Mesothelial cell of epicardium (in vitro differentiated cells): ENCODE data around the gene SBK3. TPM values are rescaled to one million over a fixed set of nuclear protein-coding genes. Genes with fewer than 3 reads are reported as not detected.
"Not testable (repeated sequence)": the region's sequence is repeated elsewhere in the genome, so short reads cannot be mapped to it uniquely, and the experiment has no call there.

Source experiments
- DNase-seq, 2 experiments: peaks; one replicate each; pipeline ENCODE4 v3.0.0; 2021; ENCODE audit warnings: low spot score in 2 of 2; ENCODE audit not compliant: unreplicated experiment in 2 of 2
- H3K27ac Mint-ChIP-seq: 2 replicates; pipeline ENCODE4 v1.8.0; 2021; ENCODE audit warnings: mixed read lengths
- H3K27me3 Mint-ChIP-seq: 2 replicates; pipeline ENCODE4 v1.8.0; 2021; ENCODE audit warnings: low read depth, mixed read lengths
- H3K36me3 Mint-ChIP-seq: 2 replicates; pipeline ENCODE4 v1.8.0; 2021; ENCODE audit warnings: mixed read lengths
- H3K4me1 Mint-ChIP-seq: 2 replicates; pipeline ENCODE4 v1.8.0; 2021; ENCODE audit warnings: mixed read lengths
- H3K4me3 Mint-ChIP-seq: 2 replicates; pipeline ENCODE4 v1.8.0; 2021; ENCODE audit warnings: mild to moderate bottlenecking, moderate library complexity, mixed read lengths
- H3K9me3 Mint-ChIP-seq: 2 replicates; pipeline ENCODE4 v1.8.0; 2021; ENCODE audit warnings: mixed read lengths
- CTCF ChIP-seq: fragments of 200-600 bp; sonication (generic); IDR thresholded peaks from one replicate; pipeline ENCODE4 v1.5.0; 2021; ENCODE audit warnings: antibody characterized with exemption; ENCODE audit not compliant: unreplicated experiment
- total RNA-seq: library from RNA; stranded (reverse); gene quantifications from 3 replicates; pipeline ENCODE4 v1.2.1, GENCODE V29; 2021

Gene SBK3
- total RNA-seq, 1 donor from 2014 or later: not detected

GRCh38 chr19:55500368-55500952, 44.9 kb downstream of the SBK3 start:
- no peak for TF ChIP-seq CTCF
- Mint-ChIP-seq H3K4me3 (no peak overlapping the region), H3K27ac (no peak overlapping the region), H3K27me3 (peaks cover 18% of the 10 kb centered on the region), H3K36me3 (no peaks in the 10 kb centered on the region), H3K9me3 (no peaks in the 10 kb centered on the region), H3K4me1 (peaks cover 16% of the 10 kb centered on the region)
- DNase-seq: no peak

- H3K4me1 Mint-ChIP-seq: peaks cover 17% of the 10 kb centered on the region
- H3K4me3 Mint-ChIP-seq: no peak overlapping the region
- H3K9me3 Mint-ChIP-seq: no peaks in the 10 kb centered on the region
- H3K27ac Mint-ChIP-seq: no peak overlapping the region
- DNase-seq: no peak
- no peak for TF ChIP-seq CTCF
- peaks cover 7% of the 10 kb centered on the region for H3K27me3 Mint-ChIP-seq
- no peaks in the 10 kb centered on the region for H3K36me3 Mint-ChIP-seq
Measured at GRCh38 chr19:55498246-55498840, 47.0 kb downstream of the SBK3 start.

DNA sequence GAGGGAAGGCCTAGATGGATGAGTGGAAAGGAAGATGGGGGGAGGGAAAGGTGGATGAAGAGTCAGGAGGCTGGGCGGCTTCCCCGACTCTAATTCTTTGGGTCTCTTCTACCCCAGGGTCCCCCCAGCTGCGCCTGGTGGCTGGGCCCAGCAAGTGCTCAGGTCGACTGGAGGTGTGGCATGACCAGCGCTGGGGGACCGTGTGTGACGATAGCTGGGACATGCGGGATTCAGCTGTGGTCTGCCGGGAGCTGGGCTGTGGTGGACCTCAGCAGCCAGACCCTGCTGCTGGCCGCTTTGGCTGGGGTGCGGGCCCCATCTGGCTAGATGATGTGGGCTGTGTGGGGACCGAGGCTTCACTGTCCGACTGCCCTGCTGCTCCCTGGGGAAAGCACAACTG, 47.6 kb downstream of the SBK3 start:
- Mint-ChIP-seq H3K36me3 (no peaks in the 10 kb centered on the region), H3K4me3 (no peak overlapping the region), H3K27ac (no peak overlapping the region), H3K27me3 (peaks cover 4% of the 10 kb centered on the region), H3K4me1 (peaks cover 17% of the 10 kb centered on the region), H3K9me3 (no peaks in the 10 kb centered on the region)
- TF ChIP-seq CTCF: no peak
- DNase-seq: no peak

DNA sequence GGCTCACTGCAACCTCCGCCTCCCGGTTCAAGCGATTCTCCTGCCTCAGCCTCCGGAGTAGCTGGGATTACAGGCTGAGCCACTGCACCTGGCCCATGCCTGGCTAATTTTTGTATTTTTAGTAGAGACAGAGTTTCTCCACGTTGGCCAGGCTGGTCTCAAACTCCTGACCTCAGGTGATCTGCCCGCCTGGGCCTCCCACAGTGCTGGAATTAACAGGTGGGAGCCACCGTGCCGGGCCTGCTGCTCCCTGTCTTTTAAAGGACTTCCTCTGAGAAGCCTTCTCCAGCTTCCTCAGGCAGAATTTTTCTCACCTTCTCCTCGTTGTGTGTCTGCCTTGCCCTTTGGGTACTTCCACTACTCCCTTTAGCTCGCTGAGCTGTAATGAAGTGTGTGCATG, 48.5 kb downstream of the SBK3 start:
- H3K27me3 Mint-ChIP-seq, H3K27ac Mint-ChIP-seq, H3K36me3 Mint-ChIP-seq, DNase-seq, H3K4me3 Mint-ChIP-seq, H3K9me3 Mint-ChIP-seq: not testable (repeated sequence)
- H3K4me1 Mint-ChIP-seq: peaks cover 20% of the 10 kb centered on the region

- no peaks in the 10 kb centered on the region for H3K36me3 Mint-ChIP-seq
- H3K27ac Mint-ChIP-seq: no peak overlapping the region
- TF ChIP-seq CTCF: no peak
- no peak for DNase-seq
- H3K4me3 Mint-ChIP-seq: no peak overlapping the region
- H3K9me3 Mint-ChIP-seq: no peaks in the 10 kb centered on the region
- peaks cover 20% of the 10 kb centered on the region for H3K4me1 Mint-ChIP-seq
- no peaks in the 10 kb centered on the region for H3K27me3 Mint-ChIP-seq
Measured at GRCh38 chr19:55495646-55496349, 49.5 kb downstream of the SBK3 start.

- Mint-ChIP-seq H3K4me3 (no peak overlapping the region), H3K4me1 (peaks cover 20% of the 10 kb centered on the region), H3K9me3 (no peaks in the 10 kb centered on the region), H3K36me3 (no peaks in the 10 kb centered on the region), H3K27ac (no peak overlapping the region), H3K27me3 (no peaks in the 10 kb centered on the region)
- DNase-seq: no peak
- no peak for TF ChIP-seq CTCF
Measured at GRCh38 chr19:55494172-55494761, 51.1 kb downstream of the SBK3 start.
